Retinal pigment epithelial cell (primary cell): ENCODE data around the gene PSMG2.

Source experiments
- DNase-seq: peaks from one replicate; pipeline ENCODE4 v3.0.0-alpha.2; 2010; ENCODE audit warnings: low read depth
- H3K4me3 ChIP-seq: 2 replicates; pipeline ENCODE4 v1.5.1; 2011; ENCODE audit warnings: mild to moderate bottlenecking, low read length, control low read depth, moderate library complexity
- CTCF ChIP-seq: conservative IDR thresholded peaks from 2 replicates; pipeline ENCODE4 v1.5.1; 2011; ENCODE audit warnings: low read depth, low read length, control low read depth, inconsistent platforms

PSMG2 gene

GRCh38 chr18:12699747-12700146 is 3.1 kb upstream of the PSMG2 start:
- TF ChIP-seq CTCF, result no peak
- no peak overlapping the region for H3K4me3 ChIP-seq
- DNase-seq, result no peak

GRCh38 chr18:12701161-12701560 is 1.7 kb upstream of the PSMG2 start:
- no peak for DNase-seq
- TF ChIP-seq CTCF, result no peak
- H3K4me3 ChIP-seq, result peak overlapping the region; percentile 94

- peak overlapping the region; percentile 94 for H3K4me3 ChIP-seq
- TF ChIP-seq CTCF, result no peak
- DNase-seq, result no peak
These were observed 290 bp downstream of the PSMG2 start for GRCh38 chr18:12703096-12703567.

- DNase-seq, result no peak
- TF ChIP-seq CTCF, result no peak
- H3K4me3 ChIP-seq, result peak overlapping the region; percentile 94
These were observed 822 bp downstream of the PSMG2 start for GRCh38 chr18:12703664-12704063.

- H3K4me3 ChIP-seq, result no peak overlapping the region
- DNase-seq, result no peak
- no peak for TF ChIP-seq CTCF
These were observed 8.6 kb downstream of the PSMG2 start for GRCh38 chr18:12711446-12711845.

GRCh38 chr18:12721495-12722275 is 18.8 kb downstream of the PSMG2 start:
- no peak overlapping the region for H3K4me3 ChIP-seq
- TF ChIP-seq CTCF, result no peak
- DNase-seq, result no peak

GRCh38 chr18:12722731-12723130 is 19.9 kb downstream of the PSMG2 start:
- DNase-seq, result no peak
- TF ChIP-seq CTCF, result no peak
- no peak overlapping the region for H3K4me3 ChIP-seq
